IPS-NIHi11 (cell line): ENCODE data around the gene CDK11B.

Source experiments
- DNase-seq: peaks from one replicate; pipeline ENCODE4 v3.0.0; 2012; ENCODE audit warnings: mixed read lengths, low spot score

Gene CDK11B

DNA sequence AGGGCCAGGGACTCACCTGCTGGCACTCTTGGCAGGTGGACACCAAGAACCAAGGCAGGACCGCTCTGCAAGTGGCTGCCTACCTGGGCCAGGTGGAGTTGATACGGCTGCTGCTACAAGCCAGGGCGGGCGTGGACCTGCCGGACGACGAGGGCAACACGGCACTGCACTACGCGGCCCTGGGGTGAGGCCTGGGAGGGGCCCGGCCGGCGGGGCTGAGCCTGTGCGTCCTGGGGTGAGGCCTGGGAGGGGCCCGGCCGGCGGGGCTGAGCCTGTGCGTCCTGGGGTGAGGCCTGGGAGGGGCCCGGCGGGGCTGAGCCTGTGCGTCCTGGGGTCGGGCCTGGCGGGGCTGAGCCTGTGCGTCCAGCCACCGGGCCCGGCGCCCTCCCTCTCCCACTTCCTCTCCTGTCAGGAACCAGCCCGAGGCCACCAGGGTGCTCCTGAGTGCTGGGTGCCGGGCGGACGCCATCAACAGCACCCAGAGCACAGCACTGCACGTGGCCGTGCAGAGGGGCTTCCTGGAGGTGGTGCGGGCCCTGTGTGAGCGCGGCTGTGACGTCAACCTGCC lies 31.5 kb downstream of the CDK11B start:
- peak; percentile 14 for DNase-seq

DNA sequence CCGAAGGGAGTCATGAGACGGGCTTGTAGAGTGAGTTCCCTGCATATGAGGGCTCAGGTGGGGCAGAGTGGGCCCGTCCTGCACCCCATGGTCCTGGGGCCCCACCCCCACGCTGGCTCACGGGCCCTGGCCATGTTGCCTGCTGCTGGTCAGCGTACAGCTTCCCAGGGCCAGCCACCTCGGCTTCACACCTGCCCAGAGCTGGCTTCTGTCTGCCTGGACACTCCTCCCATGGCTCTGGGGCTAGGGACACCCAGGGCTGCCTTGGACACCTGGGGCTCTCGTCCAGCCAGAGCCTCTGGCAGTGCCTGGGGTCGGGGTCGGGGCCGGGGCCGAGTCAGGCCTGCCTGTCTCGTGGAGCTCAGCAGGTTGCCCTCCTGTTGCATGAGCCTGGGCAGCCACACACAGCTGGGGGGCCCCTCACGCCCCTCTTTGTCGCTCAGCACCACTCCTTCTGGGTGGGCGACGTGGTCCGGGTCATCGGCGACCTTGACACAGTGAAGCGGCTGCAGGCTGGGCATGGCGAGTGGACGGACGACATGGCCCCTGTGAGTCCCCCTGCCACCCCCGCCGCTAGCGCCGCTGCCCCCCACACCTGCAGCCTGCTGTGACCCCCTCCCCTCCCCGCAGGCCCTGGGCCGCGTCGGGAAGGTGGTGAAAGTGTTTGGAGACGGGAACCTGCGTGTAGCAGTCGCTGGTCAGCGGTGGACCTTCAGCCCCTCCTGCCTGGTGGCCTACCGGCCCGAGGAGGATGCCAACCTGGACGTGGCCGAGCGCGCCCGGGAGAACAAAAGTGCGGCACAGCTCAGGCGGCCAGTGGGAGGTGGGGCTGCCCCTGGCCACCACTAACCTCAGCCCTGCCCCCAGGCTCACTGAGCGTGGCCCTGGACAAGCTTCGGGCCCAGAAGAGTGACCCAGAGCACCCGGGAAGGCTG lies 32.3 kb downstream of the CDK11B start:
- DNase-seq, result no peak

DNA sequence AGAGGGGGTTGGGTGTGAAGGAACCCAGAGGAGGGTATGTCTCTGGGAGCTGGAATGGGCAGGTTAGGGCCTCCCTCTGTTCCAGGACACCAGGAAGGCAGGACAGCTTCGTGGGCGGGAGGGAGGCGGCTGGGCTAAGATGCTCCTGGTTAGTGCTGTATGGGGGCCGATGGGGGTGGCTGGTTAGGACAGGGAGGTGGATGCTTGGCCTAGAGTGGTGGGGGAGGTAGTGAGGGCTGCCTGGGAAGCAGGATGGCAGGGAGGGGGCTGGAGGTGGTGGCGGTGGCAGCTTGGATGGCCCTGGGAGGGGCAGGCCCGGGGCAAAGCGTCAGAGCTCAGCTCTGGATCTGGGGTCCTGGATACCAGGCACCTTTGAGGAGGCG lies 33.0 kb downstream of the CDK11B start:
- no peak for DNase-seq

DNA sequence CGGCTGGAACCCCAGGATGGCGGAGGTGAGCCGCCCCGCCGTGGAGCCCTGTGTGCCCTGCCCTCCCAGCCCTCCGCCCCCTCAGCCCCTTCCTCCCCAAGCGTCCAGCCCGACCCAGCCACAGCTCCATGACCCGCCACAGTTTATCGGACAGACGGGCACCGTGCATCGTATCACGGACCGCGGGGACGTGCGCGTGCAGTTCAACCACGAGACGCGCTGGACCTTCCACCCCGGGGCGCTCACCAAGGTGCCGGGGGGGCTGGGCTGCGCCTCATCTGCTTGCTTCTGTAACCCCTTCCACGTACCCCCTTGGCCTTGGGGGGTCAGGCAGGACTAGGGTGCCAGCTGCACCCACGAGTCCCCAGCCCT lies 33.4 kb downstream of the CDK11B start:
- DNase-seq, result no peak

DNA sequence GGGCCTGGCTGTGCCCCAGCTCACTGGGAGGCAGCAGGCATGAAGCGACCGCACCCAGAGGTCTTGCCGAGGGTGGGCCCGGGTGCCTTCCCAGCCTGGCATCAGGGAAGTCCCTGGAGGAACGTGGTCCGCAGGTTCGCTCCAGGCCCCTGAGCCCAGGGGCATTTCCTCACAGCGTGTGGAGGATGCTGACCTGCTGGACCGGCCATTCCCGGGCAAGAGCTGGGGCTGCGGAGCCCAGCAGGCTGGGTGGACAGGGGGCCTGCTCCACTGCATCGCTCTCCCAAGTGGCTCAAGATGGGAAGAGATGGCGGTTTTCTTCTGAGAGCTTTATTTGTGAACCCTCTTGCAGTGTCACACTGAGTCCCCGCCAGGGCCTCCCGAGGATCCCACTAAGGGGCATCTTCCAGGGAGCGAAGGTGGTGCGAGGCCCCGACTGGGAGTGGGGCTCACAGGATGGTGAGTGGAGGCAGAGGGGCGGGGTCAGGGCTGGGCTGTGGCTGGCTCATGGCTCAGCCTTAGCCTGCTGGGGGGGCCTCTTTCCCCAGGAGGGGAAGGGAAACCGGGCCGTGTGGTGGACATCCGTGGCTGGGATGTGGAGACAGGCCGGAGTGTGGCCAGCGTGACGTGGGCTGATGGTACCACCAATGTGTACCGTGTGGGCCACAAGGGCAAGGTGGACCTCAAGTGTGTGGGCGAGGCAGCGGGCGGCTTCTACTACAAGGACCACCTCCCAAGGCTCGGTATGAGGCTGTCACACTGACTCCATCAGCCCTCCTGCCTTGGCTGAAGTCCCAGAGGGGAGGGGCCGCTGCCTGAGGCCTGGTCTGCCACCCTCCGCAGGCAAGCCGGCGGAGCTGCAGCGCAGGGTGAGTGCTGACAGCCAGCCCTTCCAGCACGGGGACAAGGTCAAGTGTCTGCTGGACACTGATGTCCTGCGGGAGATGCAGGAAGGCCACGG lies 34.1 kb downstream of the CDK11B start:
- DNase-seq, result peak; percentile 57

DNA sequence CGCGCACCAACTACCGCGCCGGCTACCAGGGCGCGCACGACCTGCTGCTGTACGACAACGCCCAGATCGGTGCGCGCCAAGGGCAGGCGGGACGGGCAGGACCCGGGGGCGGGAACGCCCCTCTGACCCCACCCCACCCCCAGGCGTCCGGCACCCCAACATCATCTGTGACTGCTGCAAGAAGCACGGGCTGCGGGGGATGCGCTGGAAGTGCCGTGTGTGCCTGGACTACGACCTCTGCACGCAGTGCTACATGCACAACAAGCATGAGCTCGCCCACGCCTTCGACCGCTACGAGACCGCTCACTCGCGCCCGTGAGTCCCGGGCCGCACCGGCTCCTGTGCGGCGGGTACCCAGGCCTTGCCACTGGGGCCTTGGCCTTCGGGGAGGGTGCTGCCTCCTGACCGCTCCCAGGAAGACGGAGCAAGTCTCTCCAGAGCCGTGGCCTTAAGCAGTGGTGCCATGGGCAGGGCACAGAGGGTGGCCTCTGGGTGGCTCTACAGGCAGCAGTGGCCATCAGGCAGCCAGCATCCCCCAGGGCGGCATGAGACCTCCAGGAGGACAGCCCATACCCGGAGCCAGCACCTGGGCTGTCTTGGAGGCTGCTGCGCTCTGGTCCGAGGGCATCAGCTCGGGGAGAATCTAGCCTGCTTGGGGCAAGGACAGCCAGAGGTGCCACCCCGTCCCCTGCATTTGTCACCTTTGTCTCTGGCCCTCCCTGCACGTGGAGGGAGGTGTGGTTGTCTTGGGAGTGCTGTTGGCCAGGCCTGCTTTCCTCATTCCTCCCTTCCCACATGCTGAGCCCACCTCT lies 35.0 kb downstream of the CDK11B start:
- no peak for DNase-seq

DNA sequence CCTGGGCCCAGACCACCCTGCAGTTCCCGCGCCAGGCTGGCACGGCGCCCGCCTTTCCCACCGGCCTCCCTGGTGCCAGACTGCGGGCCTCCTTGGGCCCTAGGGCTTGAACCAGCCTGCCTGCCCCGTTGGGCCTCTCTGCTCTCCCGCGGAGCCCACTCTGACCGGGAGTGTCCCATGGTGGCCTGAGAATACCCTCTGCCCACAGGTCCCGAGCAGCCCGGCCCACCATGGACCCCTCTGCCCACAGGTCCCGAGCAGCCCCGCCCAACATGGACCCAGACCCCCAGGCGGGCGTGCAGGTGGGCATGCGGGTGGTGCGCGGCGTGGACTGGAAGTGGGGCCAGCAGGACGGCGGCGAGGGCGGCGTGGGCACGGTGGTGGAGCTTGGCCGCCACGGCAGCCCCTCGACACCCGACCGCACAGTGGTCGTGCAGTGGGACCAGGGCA lies 35.6 kb downstream of the CDK11B start:
- DNase-seq, result no peak

DNA sequence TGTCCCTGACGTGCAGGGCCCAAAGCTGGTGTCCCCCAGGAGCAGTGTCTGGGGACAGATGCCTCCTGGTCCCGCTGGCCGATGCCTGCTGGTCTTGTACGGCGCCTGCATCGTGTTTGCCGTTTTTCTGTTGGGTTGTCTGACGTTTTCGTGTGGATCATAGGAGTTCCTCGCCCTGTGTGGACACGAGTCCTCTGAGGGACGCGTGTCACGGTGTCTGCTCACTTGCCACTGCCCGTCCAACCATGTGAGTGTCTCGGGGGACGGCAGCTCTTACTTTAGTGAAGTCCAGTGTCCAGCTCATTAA lies 36.1 kb downstream of the CDK11B start:
- no peak for DNase-seq

DNA sequence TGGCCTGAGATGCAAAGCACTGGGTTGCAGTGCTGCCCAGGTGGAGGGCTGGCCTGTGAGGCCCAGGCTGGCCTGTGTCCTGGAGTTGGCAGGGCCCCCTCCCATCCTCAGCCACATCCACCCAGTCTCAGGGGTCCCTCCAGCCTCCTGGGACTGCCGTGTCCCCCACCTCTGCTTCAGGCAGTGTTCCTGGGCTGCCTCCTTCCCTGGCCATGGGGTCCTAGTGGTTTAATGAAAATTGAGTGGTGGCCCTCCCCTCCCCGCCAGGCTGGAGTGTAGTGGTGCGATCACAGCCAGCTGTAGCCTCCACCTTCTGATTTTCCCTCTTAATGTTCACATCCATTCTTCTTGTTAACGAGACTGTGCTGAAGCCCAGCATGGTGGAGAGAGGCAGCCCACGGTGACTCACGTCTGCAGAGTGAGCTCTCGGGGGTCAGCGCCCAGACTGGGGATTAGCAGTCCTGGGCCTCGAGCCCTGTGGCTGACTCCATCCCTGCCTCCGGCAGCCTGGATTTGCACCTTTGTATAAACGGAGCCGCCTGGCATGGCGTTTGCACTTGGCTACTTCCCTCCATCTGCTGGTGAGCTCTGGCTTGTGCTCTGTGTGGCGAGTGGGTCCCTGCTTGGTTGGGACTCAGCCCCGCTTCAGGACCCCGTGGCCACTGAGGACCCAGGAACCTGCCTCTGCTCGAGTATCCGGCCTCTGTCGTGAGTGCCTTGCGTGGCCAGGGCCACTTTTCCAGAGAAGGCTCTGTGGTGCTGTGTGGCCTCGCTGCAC lies 36.6 kb downstream of the CDK11B start:
- no peak for DNase-seq

DNA sequence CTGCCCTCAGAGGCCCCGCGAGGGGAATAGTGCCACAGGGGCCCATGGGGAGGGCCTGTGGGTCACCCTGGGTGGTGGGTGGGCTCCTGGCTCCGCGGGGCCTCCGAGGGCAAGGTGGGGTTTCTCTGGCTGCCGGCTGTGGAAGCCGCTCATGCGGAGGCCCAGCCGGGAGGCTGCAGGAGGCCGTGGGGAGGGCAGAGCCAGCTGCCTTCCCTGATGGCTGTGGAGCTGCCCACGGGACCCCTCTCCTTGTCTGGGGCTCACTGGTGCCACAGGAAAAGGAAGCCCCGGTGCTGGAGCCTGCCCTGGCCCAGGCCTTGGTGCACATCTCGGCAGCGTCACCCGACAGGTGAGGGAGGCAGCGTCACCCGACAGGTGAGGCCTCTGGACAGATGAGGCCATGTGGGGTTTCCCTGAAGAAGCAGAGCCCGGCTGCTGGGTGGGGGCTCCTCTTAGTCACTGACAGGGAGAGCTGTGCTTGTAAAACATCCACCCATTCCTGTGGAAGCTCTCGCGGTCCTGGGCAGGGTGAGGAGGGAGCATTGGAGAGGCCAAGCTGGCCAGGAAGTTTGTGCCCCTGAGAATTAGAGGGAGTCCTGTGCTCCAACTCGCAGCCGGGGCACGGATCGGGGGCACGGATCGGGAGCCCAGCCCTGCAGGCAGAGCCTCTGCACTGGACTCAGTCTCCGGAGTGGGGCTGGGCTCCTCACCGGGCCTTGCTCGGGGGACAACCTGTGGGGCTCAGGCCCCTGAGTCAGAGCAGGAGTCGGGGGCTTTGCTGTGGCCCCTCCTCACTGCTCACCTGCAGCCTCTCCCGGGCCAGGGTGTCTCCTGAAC lies 37.4 kb downstream of the CDK11B start:
- DNase-seq, result no peak

DNA sequence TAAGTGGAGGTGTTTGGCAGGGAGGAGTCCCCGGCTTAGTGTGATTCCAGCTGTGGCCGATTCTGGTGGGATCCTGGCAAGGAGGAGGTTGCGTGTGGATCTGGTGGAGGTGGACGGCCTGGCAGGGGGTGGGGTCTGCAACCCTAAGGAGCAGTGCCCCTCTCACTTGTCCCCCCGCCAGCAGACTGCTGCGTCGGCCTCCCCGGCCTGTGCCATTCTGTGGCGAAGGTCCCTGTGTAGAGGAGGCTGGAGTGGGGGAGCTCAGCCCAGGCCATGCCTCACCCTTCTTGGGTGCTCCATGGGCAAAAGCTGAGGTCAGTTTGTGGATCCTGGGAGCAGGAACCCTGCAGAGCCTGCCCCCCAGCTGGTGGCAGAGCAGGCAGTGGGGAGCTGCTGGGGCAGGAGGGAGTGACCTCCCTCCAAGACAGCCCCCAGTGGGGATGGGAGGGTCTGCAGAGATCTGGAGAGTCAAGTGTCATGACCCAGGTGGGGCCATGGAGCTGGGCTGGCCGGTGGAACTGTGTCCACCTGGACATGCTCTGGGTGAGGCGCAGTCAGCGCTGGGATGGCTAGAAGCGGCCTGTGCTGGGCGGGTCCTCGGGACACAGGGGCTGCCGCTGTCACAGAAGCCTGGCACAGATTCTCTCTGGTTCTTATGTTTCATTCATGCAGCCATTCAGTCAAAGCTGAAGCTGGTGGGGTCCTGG lies 38.2 kb downstream of the CDK11B start:
- DNase-seq, result no peak

DNA sequence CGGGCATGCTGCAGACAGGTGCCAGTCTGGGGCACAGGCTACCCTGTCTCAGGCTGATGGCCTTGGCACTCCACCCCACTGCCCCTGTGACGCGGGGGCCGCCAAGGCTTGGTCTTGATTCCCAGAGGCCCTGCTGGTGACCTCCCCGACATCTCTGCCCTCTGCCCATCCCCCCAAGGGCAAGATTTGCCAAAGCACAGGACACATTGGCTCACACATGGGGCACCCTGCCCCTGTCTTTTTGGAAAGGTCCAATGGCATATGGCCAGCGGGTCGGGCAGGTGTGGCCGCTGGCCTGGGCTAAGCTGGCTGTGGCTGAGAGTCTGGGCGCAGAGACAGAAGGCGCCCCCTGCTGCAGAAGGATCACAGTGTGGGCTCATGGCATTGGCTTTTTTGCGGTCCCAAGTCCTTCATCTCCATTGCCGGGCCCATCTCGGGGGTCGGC lies 38.9 kb downstream of the CDK11B start:
- DNase-seq, result peak; percentile 74

DNA sequence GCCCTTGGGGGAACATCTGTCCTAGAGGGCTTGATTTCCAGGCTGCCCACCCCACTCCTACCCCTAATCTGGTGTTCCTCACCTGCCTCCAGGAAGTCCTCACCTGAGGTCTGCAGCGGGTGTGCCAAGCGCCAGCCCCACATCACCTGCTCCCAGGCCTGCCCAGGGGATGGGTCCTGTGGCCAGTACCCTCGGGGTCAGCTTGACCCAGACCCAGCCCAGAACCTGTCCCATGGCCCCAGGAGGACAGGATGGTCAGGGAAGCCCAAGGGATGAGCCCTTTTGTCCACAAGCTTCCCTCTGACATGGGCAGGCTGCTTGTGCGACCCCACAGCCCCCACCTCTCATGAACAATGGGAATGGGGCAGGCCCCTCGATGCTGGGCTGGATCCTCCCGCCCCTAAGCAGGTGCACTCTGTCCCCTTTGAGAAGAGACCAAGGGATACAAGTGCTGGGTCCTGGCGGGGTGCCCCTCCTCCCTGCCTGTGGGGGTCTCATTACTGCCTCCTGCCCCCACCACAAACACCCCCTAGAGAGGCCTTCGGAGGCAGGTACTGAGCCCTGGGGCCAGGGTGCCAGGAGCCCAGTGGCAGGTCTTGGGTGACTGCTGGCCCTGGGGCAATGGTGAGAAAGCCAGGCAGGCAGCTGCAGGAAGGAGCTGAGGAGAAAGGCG lies 40.3 kb downstream of the CDK11B start:
- no peak for DNase-seq

DNA sequence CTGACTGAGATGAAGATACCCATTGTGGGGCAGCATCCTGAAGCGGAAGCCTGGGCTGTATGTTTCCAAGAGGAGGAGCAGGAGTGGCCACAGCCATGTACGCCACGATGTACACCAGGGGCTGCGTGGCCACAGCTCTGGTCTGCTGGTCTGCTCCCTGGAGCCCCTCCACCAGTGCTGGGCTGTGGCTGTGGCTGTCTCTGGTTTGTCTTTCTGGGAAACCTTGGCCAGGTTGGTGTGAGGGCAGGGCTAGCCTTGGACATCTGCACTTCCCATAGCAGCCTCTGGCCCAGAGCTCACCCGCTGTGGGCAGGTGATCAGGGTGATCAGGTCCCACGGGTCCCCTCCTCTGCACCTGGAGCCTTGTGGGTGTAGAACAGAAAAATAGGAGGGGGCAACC lies 40.9 kb downstream of the CDK11B start:
- DNase-seq, result no peak

DNA sequence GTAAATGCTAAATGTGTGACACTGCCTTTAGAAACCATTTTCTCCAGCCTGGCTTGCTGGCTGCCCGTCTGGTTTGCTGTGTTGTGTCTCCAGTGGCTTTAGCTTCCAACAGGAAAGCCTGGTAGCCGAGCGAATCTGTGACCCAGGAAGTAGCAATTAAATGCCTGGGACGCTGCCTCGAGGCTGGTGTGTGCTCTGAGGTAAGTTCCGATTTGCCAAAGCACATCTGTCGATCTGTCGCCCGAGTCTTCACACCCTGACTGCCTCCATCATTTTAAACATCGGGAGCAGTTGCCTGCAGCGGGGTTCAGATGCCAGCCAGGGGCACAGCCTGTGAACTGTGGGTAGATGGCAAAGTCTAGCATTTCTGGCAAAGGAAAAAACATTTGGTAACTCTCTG lies 41.3 kb downstream of the CDK11B start:
- DNase-seq, result no peak

DNA sequence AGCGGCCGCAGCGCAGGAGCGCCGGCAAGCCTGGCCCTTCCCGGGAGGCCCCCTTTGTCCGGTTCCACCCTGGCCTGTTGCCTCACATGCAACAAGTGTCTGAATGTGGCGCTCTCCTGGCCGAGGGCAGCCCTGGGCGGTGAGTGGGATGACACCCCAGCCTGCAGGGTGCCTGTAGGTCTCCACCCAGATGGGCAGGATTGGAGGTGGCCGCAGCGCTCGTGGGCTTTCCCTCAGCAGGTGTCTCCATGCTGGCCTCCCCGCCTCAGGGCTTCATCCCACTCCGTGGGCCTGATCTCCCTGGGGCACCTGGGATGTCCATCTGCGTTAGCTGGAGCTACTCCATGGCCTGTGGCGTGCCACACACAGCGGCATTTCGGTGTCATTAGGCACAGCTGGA lies 42.0 kb downstream of the CDK11B start:
- DNase-seq, result no peak

DNA sequence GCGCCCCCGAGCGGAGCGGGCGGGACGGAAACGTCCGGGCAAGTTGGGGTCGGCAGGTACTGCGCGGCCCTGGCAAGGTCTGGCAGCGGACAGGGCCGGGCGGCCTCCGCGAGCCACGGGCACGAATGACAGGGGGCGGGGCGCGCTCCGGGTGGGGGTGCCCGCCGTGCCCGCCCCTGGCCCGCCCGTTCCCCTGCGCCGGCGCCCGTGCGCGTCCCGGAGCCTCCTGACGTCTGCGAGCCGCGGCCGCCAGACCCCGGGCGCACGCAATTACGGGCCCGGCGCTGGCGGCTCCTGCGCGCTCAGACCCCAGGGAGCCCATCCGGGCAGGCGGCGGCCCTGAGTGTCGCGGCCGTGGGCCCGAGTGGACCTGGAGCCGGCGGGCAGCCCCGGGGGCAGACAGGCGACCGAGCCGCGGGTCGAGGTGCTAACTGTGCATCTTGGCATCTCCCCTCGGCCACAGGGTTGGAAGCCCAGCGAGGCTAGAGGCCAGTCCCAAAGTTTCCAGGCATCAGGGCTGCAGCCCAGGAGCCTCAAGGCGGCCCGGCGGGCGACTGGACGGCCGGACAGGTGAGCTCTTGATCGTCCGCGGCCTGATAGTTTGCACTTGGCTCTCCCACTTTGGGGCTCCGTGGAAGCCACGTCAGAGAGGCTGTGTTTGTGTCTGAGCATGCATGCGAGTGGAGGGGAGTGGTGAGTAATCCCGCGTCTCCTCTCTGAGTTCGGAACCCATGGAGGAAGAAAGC lies 42.6 kb downstream of the CDK11B start:
- DNase-seq, result peak; percentile 79
